ENCODE measurements around the gene PORCN.

DNA sequence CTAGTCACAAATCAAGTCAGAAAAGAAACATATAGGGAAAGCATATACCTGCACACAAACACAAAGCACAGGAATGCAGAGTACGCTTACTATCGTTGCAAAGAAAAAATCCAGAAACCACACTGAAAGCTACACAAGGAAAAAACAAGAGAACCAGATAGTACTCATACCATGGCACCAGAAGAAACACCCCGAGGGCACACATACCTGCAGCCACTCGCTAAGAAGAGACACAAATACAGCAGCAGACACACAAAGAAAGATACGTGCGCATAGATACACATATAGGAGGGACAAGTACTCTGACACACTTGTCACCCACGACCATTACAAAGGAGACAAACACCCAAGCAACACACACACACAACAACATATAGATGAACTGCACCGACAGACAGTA is 37.3 kb upstream of the PORCN start:
- TF ChIP-seq POLR2AphosphoS5 (IDR thresholded peaks at IDR 0.05; ENCODE audit: borderline replicate concordance, low read depth, low read length) (no peak), EZH2 (IDR thresholded peaks at IDR 0.05) (no peak), FOXP2 (optimal IDR thresholded peaks at IDR 0.05; ENCODE audit: control extremely low read depth, extremely low read length, insufficient read depth) (no peak)
